Suprapubic skin (tissue), 4 donors: ENCODE data around the gene SLCO4A1. TPM values are rescaled to one million over a fixed set of nuclear protein-coding genes. Genes with fewer than 3 reads are reported as not detected.

Experiments used
- DNase-seq, 2 donors: peaks; one replicate each; pipeline ENCODE4 v3.0.0-alpha.2; 2019; ENCODE audit warnings: low spot score in 2 of 2
- H3K27ac ChIP-seq: fragments of 200-600 bp; sonication (generic); one replicate; pipeline ENCODE4 v1.5.1; 2019
- H3K27me3 ChIP-seq: fragments of 200-600 bp; sonication (generic); one replicate; pipeline ENCODE4 v1.5.1; 2019
- H3K36me3 ChIP-seq: fragments of 200-600 bp; sonication (generic); one replicate; pipeline ENCODE4 v1.5.1; 2019
- H3K4me1 ChIP-seq: fragments of 200-600 bp; sonication (generic); one replicate; pipeline ENCODE4 v1.5.1; 2019
- H3K4me3 ChIP-seq: fragments of 200-600 bp; sonication (generic); one replicate; pipeline ENCODE4 v1.5.1; 2019; ENCODE audit warnings: mild to moderate bottlenecking
- H3K9me3 ChIP-seq: fragments of 200-600 bp; sonication (generic); one replicate; pipeline ENCODE4 v1.5.1; 2019
- CTCF ChIP-seq, 2 donors: fragments of 200-600 bp in 1 of 2; fragments of 450-650 bp in 1 of 2; sonication (generic) in 1 of 2; IDR thresholded peaks; one replicate each; pipeline ENCODE4 v1.5.1; 2016 to 2019; ENCODE audit warnings: antibody characterized with exemption in 2 of 2, mild to moderate bottlenecking in 1 of 2, moderate library complexity in 1 of 2
- EP300 ChIP-seq: sonication (generic); formaldehyde crosslinking; IDR thresholded peaks from one replicate; pipeline ENCODE4 v1.6.1; 2017; ENCODE audit warnings: antibody characterized with exemption
- POLR2A ChIP-seq, 2 donors: fragments of 450-650 bp; IDR thresholded peaks; one replicate each; pipeline ENCODE4 v1.6.1; 2017; ENCODE audit warnings: antibody characterized with exemption in 2 of 2, mild to moderate bottlenecking in 2 of 2, moderate library complexity in 2 of 2
- POLR2AphosphoS5 ChIP-seq, 3 donors: sonication (generic); formaldehyde crosslinking; IDR thresholded peaks; one replicate each; pipeline ENCODE4 v1.6.1; 2017; ENCODE audit warnings: antibody characterized with exemption in 3 of 3
- WGBS: methylation state at CpG from one replicate; pipeline ENCODE4 v1.1.5; 2018; 5-methylcytosine and 5-hydroxymethylcytosine counted together
- total RNA-seq, 4 donors: library from RNA; depleted of rRNA; stranded (reverse); fragments of >200 nt; gene quantifications; one replicate each; pipeline ENCODE4 v1.1.0, GENCODE V29; 2016

SLCO4A1 gene
- total RNA-seq, 4 donors from 2014 or later, result 50.2 to 59.1 (median 52.7) TPM

- WGBS, result 58% methylated on average over 8 of the region's 16 CpGs
- Histone ChIP-seq H3K27ac (no peak overlapping the region), H3K4me3 (no peak overlapping the region), H3K9me3 (no peaks in the 10 kb centered on the region), H3K36me3 (no peaks in the 10 kb centered on the region), H3K27me3 (peaks cover 79% of the 10 kb centered on the region), H3K4me1 (no peaks in the 10 kb centered on the region)
- no peak for DNase-seq
- TF ChIP-seq EP300 (no peak), CTCF (IDR thresholded peaks at IDR 0.05) (no peak)
Observed at GRCh38 chr20:62636446-62636845, 5.9 kb upstream of the SLCO4A1 start.

DNA sequence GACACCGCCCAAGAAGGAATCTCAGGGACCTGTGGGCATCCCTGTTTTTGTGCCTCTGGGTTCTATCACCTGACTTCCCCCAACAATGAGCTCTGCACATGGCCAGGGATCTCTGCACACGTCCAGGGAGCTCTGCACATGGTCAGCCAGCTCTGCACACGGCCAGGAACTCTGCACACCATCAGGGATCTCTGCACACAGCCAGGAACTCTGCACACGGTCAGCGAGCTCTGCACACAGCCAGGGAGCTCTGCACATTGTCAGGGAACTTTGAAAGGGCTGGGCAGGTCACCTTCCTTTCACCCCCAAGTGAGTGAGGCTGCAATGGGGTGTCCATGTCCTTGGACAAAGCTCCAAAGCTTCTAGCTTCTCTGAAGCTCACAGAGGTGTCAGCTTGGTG, 5.2 kb upstream of the SLCO4A1 start:
- H3K27ac ChIP-seq, result no peak overlapping the region
- WGBS, result 50% methylated on average over 1 of the region's 5 CpGs
- peaks cover 7% of the 10 kb centered on the region for H3K4me1 ChIP-seq
- peaks cover 79% of the 10 kb centered on the region for H3K27me3 ChIP-seq
- H3K9me3 ChIP-seq, result no peaks in the 10 kb centered on the region
- TF ChIP-seq EP300, result no peak
- no peak for TF ChIP-seq CTCF (IDR thresholded peaks at IDR 0.05)
- no peak for TF ChIP-seq POLR2AphosphoS5 (IDR thresholded peaks at IDR 0.05)
- TF ChIP-seq POLR2A (IDR thresholded peaks at IDR 0.05), result no peak
- H3K4me3 ChIP-seq, result no peak overlapping the region
- DNase-seq, result no peak
- H3K36me3 ChIP-seq, result no peaks in the 10 kb centered on the region

GRCh38 chr20:62637521-62638054, 4.7 kb upstream of the SLCO4A1 start:
- WGBS, result 75% methylated on average over 11 of the region's 11 CpGs

DNA sequence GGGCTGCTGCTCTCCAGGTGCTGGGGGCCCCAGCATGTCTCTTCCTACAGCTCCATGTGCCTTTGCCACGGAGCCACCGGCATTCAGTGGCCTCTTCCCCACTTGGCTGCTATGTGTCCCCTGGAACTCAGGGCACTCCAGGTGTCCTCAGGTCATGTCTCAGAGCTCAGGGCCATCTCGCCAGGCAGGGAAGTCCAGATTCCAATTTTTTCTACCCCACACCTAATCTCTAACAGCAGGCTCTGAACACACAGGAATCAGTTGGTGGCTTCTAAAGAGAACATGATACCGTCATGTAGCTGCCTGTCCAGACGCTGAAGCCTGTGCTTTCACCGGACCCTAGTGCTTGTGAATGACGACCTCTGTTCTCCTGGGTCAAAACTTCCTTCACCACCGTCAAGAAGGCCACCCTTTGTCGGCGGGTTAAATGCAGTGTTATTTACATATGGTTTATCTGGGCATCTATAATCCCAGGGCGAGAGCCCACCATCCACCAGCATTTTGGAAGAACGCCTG, 4.2 kb upstream of the SLCO4A1 start:
- Histone ChIP-seq H3K27me3 (peaks cover 87% of the 10 kb centered on the region), H3K4me3 (no peak overlapping the region), H3K36me3 (no peaks in the 10 kb centered on the region), H3K27ac (no peak overlapping the region), H3K9me3 (no peaks in the 10 kb centered on the region), H3K4me1 (peaks cover 17% of the 10 kb centered on the region)
- DNase-seq, result no peak
- 86% methylated on average over 12 of the region's 12 CpGs for WGBS
- TF ChIP-seq CTCF (IDR thresholded peaks at IDR 0.05) (no peak), POLR2A (IDR thresholded peaks at IDR 0.05) (no peak)

More at GRCh38 chr20:62637521-62638054, 4.7 kb upstream of the SLCO4A1 start:
- Histone ChIP-seq H3K4me1 (peaks cover 11% of the 10 kb centered on the region), H3K4me3 (no peak overlapping the region), H3K36me3 (no peaks in the 10 kb centered on the region), H3K27me3 (peaks cover 84% of the 10 kb centered on the region), H3K9me3 (no peaks in the 10 kb centered on the region), H3K27ac (no peak overlapping the region)
- DNase-seq, result no peak
- TF ChIP-seq EP300, result no peak
- TF ChIP-seq CTCF (IDR thresholded peaks at IDR 0.05), result no peak
- TF ChIP-seq POLR2AphosphoS5 (IDR thresholded peaks at IDR 0.05), result no peak
- TF ChIP-seq POLR2A (IDR thresholded peaks at IDR 0.05), result no peak

GRCh38 chr20:62638679-62639406, 3.5 kb upstream of the SLCO4A1 start:
- Histone ChIP-seq H3K4me1 (peaks cover 23% of the 10 kb centered on the region), H3K36me3 (no peaks in the 10 kb centered on the region), H3K27me3 (peaks cover 82% of the 10 kb centered on the region), H3K27ac (no peak overlapping the region), H3K4me3 (no peak overlapping the region), H3K9me3 (no peaks in the 10 kb centered on the region)
- TF ChIP-seq POLR2A (IDR thresholded peaks at IDR 0.05) (no peak), CTCF (IDR thresholded peaks at IDR 0.05) (no peak), POLR2AphosphoS5 (IDR thresholded peaks at IDR 0.05) (no peak), EP300 (no peak)
- no peak for DNase-seq
- 84% methylated on average over 23 of the region's 23 CpGs for WGBS
